Fibroblast of lung (primary cell): ENCODE measurements around the gene EID2B. TPM values are rescaled to one million over a fixed set of nuclear protein-coding genes. Genes with fewer than 3 reads are reported as not detected.

Source experiments
- DNase-seq, 2 donors: peaks; one replicate each; pipeline versions ENCODE4 v3.0.0 to v3.0.0-alpha.2; 2010; ENCODE audit warnings: low read depth in 2 of 2
- H2AFZ ChIP-seq: 2 replicates; pipeline ENCODE4 v1.5.1; 2012; ENCODE audit warnings: low read length, control low read depth, inconsistent platforms
- H3K27ac ChIP-seq: 2 replicates; pipeline ENCODE4 v1.5.1; 2011; ENCODE audit warnings: low read length, control low read depth; ENCODE audit not compliant: insufficient read depth
- H3K27me3 ChIP-seq: 2 replicates; pipeline ENCODE4 v1.5.1; 2011; ENCODE audit warnings: mild to moderate bottlenecking, low read length; ENCODE audit not compliant: control insufficient read depth, insufficient read depth
- H3K36me3 ChIP-seq: 2 replicates; pipeline ENCODE4 v1.5.1; 2011; ENCODE audit warnings: low read length; ENCODE audit not compliant: control insufficient read depth, insufficient read depth
- H3K4me1 ChIP-seq: 2 replicates; pipeline ENCODE4 v1.5.1; 2011; ENCODE audit warnings: low read length; ENCODE audit not compliant: control insufficient read depth, insufficient read depth; ENCODE audit errors: extremely low read depth
- H3K4me2 ChIP-seq: 2 replicates; pipeline ENCODE4 v1.5.1; 2011; ENCODE audit warnings: low read length, control low read depth; ENCODE audit not compliant: insufficient read depth; ENCODE audit errors: extremely low read depth
- H3K4me3 ChIP-seq, 4 experiments: fragments of 200-600 bp in 1 of 4; sonication (generic) in 1 of 4; replicated peaks in 1 of 4; 2 replicates each; pipeline ENCODE4 v1.5.1; 2011 to 2016; ENCODE audit warnings: low read length in 4 of 4, low read depth in 3 of 4, mild to moderate bottlenecking in 3 of 4, control low read depth in 2 of 4, inconsistent platforms in 1 of 4, mixed read lengths in 1 of 4; ENCODE audit not compliant: insufficient read depth in 1 of 4; ENCODE audit errors: control extremely low read depth in 1 of 4
- H3K79me2 ChIP-seq: 2 replicates; pipeline ENCODE4 v1.5.1; 2012; ENCODE audit warnings: mild to moderate bottlenecking, low read length, inconsistent platforms; ENCODE audit not compliant: control insufficient read depth, insufficient read depth
- H3K9ac ChIP-seq: 2 replicates; pipeline ENCODE4 v1.5.1; 2011; ENCODE audit warnings: mild to moderate bottlenecking, low read length, control low read depth; ENCODE audit not compliant: insufficient read depth
- H3K9me3 ChIP-seq: 2 replicates; pipeline ENCODE4 v1.5.1; 2012; ENCODE audit warnings: low read depth, low read length; ENCODE audit not compliant: control insufficient read depth, insufficient read depth
- H4K20me1 ChIP-seq: 2 replicates; pipeline ENCODE4 v1.5.1; 2011; ENCODE audit warnings: low read length; ENCODE audit not compliant: control insufficient read depth, insufficient read depth; ENCODE audit errors: extremely low read depth
- EZH2 ChIP-seq: IDR thresholded peaks from 2 replicates; pipeline ENCODE4 v1.5.1; 2012; ENCODE audit warnings: low read length, control low read depth, mild to moderate bottlenecking; ENCODE audit errors: missing control alignments
- polyA plus RNA-seq, 2 donors: library from polyadenylated mRNA; depleted of rRNA in 1 of 2; stranded (reverse) in 1 of 2; unstranded in 1 of 2; fragments of >200 nt; gene quantifications; 2 replicates each; pipeline ENCODE4 v1.2.1, GENCODE V29; 2011 to 2012; ENCODE audit warnings: missing spikeins in 1 of 2
- total RNA-seq: library from RNA; depleted of rRNA; stranded (reverse); fragments of >200 nt; gene quantifications from 2 replicates; pipeline ENCODE4 v1.2.1, GENCODE V29; 2014
- TF ChIP-seq, protein P1 (sequence below), 2 donors: IDR thresholded peaks in 1 of 2; conservative IDR thresholded peaks in 1 of 2; 1 replicate in 1 of 2; 2 replicates in 1 of 2; pipeline ENCODE4 v1.5.1; 2011 to 2012; ENCODE audit warnings: low read length in 2 of 2, control low read depth in 1 of 2, inconsistent platforms in 1 of 2, low read depth in 1 of 2, mild to moderate bottlenecking in 1 of 2

Gene EID2B
- total and polyA plus RNA-seq, 2 donors (not counting 1 experiment from before 2014, with no cell fraction given): 3.4 to 4.1 TPM

DNA sequence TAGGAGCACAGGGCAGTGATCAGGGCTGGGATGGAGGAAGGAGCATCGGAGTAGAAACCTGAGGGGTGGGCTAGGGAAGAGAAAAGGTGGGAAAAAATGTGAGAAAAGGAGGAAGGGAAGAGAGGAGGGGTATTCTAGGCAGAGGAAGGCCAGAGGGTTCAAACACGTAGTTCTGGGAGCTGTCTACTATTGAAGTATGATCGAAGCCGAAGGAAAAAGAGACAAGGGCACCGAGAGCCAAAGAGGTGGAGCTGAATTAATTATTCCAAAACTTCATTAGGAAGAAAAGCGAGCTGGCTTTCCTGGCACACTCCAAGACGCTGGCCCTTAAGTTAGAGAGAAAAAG is 26.1 kb downstream of the EID2B start:
- Histone ChIP-seq H3K27me3 (peaks cover 19% of the 10 kb centered on the region), H3K36me3 (no peaks in the 10 kb centered on the region), H3K4me1 (no peaks in the 10 kb centered on the region), H3K79me2 (no peaks in the 10 kb centered on the region), H2AFZ (no peak overlapping the region), H3K9ac (no peak overlapping the region), H3K4me3 (no peak overlapping the region), H3K9me3 (no peaks in the 10 kb centered on the region), H3K4me2 (no peak overlapping the region), H4K20me1 (no peaks in the 10 kb centered on the region), H3K27ac (no peak overlapping the region)
- DNase-seq: no peak
- TF ChIP-seq, protein P1, sequence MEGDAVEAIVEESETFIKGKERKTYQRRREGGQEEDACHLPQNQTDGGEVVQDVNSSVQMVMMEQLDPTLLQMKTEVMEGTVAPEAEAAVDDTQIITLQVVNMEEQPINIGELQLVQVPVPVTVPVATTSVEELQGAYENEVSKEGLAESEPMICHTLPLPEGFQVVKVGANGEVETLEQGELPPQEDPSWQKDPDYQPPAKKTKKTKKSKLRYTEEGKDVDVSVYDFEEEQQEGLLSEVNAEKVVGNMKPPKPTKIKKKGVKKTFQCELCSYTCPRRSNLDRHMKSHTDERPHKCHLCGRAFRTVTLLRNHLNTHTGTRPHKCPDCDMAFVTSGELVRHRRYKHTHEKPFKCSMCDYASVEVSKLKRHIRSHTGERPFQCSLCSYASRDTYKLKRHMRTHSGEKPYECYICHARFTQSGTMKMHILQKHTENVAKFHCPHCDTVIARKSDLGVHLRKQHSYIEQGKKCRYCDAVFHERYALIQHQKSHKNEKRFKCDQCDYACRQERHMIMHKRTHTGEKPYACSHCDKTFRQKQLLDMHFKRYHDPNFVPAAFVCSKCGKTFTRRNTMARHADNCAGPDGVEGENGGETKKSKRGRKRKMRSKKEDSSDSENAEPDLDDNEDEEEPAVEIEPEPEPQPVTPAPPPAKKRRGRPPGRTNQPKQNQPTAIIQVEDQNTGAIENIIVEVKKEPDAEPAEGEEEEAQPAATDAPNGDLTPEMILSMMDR (conservative IDR thresholded peaks at IDR 0.05 in 1 of 2, IDR thresholded peaks at IDR 0.05 in 1 of 2; ENCODE audit: low read depth in 1 of 2, low read length in 2 of 2): no peak
- no peak for TF ChIP-seq EZH2

DNA sequence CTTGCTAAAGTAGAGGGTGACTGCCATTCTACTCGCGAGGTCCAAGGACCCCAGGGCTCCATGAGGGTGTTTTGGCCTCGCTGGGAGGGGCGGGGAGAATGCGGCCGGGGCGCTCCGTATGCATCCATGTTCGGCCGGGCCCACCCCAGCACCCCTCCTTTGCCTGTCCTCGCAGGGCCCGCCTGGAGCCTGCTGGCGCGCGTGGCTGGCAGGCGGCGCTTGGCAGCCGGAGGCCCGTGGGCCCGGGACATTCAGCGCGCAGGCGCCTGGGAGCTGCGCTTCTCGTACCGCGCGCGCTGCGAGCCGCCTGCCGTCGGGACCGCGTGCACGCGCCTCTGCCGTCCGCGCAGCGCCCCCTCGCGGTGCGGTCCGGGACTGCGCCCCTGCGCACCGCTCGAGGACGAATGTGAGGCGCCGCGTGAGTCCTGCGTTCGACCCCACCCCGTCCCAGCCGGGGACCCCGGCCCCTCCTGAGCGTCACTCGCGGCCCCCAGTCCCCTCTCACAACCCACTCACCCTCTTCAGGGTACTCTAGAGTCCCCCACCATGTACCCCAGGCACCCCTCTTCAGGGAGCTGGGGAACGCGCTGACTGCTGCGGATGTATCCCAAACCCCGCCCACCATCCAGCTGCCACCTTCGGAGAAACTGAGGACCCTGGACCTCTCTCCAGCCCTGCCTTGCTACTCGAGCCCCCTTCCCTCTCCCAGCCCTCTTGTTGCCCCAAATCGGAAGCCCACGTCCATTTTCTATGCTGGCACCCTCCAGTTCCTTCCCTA is 29.8 kb downstream of the EID2B start:
- Histone ChIP-seq H3K36me3 (no peaks in the 10 kb centered on the region), H3K27me3 (peaks cover 35% of the 10 kb centered on the region), H4K20me1 (no peaks in the 10 kb centered on the region), H3K9me3 (no peaks in the 10 kb centered on the region), H3K4me1 (no peaks in the 10 kb centered on the region), H3K79me2 (no peaks in the 10 kb centered on the region), H2AFZ (no peak overlapping the region), H3K4me2 (no peak overlapping the region), H3K4me3 (no peak overlapping the region), H3K27ac (no peak overlapping the region), H3K9ac (no peak overlapping the region)
- no peak for TF ChIP-seq EZH2
- TF ChIP-seq, protein P1 (conservative IDR thresholded peaks at IDR 0.05 in 1 of 2, IDR thresholded peaks at IDR 0.05 in 1 of 2; ENCODE audit: low read depth in 1 of 2, low read length in 2 of 2): peak; percentile 42 to 53
- peak; percentile 66 to 69 for DNase-seq

DNA sequence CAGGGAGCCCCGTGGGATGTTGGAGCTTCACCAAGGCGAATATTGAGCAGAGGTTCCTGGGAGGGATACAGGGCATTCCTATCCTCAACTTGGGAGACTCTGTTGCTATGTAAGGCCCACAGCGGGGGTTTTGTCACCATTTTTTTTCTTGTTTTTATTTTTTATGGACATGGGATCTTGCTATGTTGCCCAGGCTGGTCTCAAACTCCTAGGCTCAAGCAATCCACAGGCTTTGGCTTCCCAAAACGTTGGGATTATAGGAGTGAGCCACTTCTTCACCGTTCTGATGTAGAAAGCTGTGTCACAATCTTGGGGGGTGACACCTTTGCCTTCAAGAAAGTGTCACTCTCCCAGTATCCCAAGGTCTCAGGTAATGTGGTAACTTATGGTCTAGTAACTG is 31.3 kb downstream of the EID2B start:
- Histone ChIP-seq H2AFZ (no peak overlapping the region), H3K9ac (no peak overlapping the region), H3K4me1 (no peaks in the 10 kb centered on the region)

More for the DNA sequence above, 31.3 kb downstream of the EID2B start:
- Histone ChIP-seq H3K27ac (no peak overlapping the region), H4K20me1 (no peaks in the 10 kb centered on the region), H3K4me2 (no peak overlapping the region), H3K4me3 (no peak overlapping the region), H3K79me2 (no peaks in the 10 kb centered on the region), H3K9me3 (no peaks in the 10 kb centered on the region), H3K27me3 (peaks cover 30% of the 10 kb centered on the region), H3K36me3 (no peaks in the 10 kb centered on the region)
- DNase-seq: no peak
- TF ChIP-seq, protein P1 (conservative IDR thresholded peaks at IDR 0.05 in 1 of 2, IDR thresholded peaks at IDR 0.05 in 1 of 2; ENCODE audit: low read depth in 1 of 2, low read length in 2 of 2): no peak
- no peak for TF ChIP-seq EZH2
